ENCODE results near the gene GLS. TPM values are rescaled to one million over a fixed set of nuclear protein-coding genes. Genes with fewer than 3 reads are reported as not detected.

The GLS gene
- total and polyA plus RNA-seq, 9 of the 15 experiments (the other 6 are each of a cell fraction or from before 2014, with no cell fraction given) = 13.7 to 77.5 (median 48.2) TPM

DNA sequence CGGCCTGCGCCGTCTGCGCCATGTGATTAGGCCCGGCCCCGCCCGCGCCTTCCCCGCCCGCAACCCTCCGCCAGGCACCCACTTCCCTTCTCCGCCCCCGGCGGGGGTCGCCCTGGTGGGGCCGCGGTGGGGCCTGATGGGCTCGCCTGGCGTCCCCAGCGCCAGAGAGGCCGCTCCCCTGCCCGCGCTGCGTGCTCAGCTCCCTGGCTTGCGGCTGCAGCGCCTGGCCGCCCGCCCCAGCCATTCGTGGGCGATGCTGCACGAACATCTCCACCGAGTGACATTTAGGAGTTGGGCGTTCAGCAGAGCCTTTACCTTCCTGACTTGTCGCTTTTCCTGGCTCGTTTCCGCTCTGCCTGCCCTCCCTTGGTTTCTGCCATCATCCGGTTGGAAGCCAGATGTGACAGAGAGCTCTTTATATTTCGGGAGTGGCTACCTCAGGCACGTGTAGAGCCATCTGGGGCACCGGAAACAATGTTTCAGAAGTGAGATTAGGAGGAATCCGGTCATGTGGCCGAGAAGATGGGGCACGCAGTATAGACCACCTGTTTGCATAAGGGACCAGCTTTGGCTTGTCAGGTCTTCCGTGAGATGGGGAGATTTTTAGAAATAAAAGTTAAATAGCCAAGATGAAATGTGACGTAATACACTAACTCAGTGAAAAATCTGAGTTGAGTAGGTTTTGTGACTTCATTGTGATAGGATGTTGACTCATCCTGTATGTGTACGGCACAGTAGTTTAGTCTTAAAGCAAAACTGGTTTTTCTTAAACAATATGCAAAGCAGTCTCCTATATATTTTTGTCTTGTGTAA, 1.2 kb downstream of the GLS start (continued):
- TF ChIP-seq RBBP5 (IDR thresholded peaks at IDR 0.05; ENCODE audit: borderline replicate concordance, insufficient read depth, low read length, poor library complexity, severe bottlenecking) (peak; percentile 64), CTBP1 (IDR thresholded peaks at IDR 0.05; ENCODE audit: borderline replicate concordance) (0 out of 2 replicates have a peak, but pooled peaks have one; percentile 41), SPI1 (IDR thresholded peaks at IDR 0.05; ENCODE audit: borderline replicate concordance, low read depth, low read length) (peak; percentile 48; the same call in 1 of the 2 replicates), BRF1 (IDR thresholded peaks at IDR 0.05; ENCODE audit: borderline replicate concordance, extremely low read depth, insufficient read length) (no peak), SMARCB1 (IDR thresholded peaks at IDR 0.05; ENCODE audit: insufficient read length, low read depth) (no peak), XRCC3 (IDR thresholded peaks at IDR 0.05) (no peak), POLR2AphosphoS2 (IDR thresholded peaks at IDR 0.05; ENCODE audit: low read length) (no peak), POLR2AphosphoS5 (IDR thresholded peaks at IDR 0.05; ENCODE audit: control insufficient read depth, insufficient read depth, low read depth, low read length) (peak; percentile 40; the same call in 1 of the 2 replicates), GABPB1 (CRISPR knock-in tag; IDR thresholded peaks at IDR 0.05) (0 out of 2 replicates have a peak, but pooled peaks have one; percentile 78), NR4A1 (CRISPR knock-in tag; IDR thresholded peaks at IDR 0.05) (no peak), NR4A1 (tag; IDR thresholded peaks at IDR 0.05) (no peak), ILF3 (IDR thresholded peaks at IDR 0.05; ENCODE audit: borderline replicate concordance) (no peak), MIER1 (IDR thresholded peaks at IDR 0.05; ENCODE audit: low read depth) (no peak), RBM22 (IDR thresholded peaks at IDR 0.05; ENCODE audit: low read depth, low read length, poor library complexity, severe bottlenecking) (peak; percentile 73), NR3C1 (CRISPR knock-in tag; IDR thresholded peaks at IDR 0.05) (no peak), PTRF (tag; IDR thresholded peaks at IDR 0.05) (no peak), FUS (optimal IDR thresholded peaks at IDR 0.05; ENCODE audit: low read depth, low read length) (no peak), RFX5 (IDR thresholded peaks at IDR 0.05; ENCODE audit: low read depth, low read length) (no peak), CSDE1 (IDR thresholded peaks at IDR 0.05) (peak in 1 of 2 experiments; percentile 24; a peak in 1 of 4 replicates), JUND (IDR thresholded peaks at IDR 0.05; ENCODE audit: borderline replicate concordance, low read depth, low read length) (peak; percentile 62), JUND (tag; IDR thresholded peaks at IDR 0.05; ENCODE audit: borderline replicate concordance, low read depth, low read length) (peak; percentile 84), PHF8 (IDR thresholded peaks at IDR 0.05; ENCODE audit: borderline replicate concordance, low read length) (no peak; the same call in 1 of the 2 replicates), NCOA1 (IDR thresholded peaks at IDR 0.05; ENCODE audit: low read depth) (peak; percentile 80), ZNF696 (CRISPR knock-in tag; conservative IDR thresholded peaks at IDR 0.05) (no peak), KHSRP (IDR thresholded peaks at IDR 0.05) (no peak)
- TF ChIP-seq, protein P1, sequence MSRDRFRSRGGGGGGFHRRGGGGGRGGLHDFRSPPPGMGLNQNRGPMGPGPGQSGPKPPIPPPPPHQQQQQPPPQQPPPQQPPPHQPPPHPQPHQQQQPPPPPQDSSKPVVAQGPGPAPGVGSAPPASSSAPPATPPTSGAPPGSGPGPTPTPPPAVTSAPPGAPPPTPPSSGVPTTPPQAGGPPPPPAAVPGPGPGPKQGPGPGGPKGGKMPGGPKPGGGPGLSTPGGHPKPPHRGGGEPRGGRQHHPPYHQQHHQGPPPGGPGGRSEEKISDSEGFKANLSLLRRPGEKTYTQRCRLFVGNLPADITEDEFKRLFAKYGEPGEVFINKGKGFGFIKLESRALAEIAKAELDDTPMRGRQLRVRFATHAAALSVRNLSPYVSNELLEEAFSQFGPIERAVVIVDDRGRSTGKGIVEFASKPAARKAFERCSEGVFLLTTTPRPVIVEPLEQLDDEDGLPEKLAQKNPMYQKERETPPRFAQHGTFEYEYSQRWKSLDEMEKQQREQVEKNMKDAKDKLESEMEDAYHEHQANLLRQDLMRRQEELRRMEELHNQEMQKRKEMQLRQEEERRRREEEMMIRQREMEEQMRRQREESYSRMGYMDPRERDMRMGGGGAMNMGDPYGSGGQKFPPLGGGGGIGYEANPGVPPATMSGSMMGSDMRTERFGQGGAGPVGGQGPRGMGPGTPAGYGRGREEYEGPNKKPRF (IDR thresholded peaks at IDR 0.05; ENCODE audit: low read depth, low read length) = no peak
- TF ChIP-seq, protein P2, sequence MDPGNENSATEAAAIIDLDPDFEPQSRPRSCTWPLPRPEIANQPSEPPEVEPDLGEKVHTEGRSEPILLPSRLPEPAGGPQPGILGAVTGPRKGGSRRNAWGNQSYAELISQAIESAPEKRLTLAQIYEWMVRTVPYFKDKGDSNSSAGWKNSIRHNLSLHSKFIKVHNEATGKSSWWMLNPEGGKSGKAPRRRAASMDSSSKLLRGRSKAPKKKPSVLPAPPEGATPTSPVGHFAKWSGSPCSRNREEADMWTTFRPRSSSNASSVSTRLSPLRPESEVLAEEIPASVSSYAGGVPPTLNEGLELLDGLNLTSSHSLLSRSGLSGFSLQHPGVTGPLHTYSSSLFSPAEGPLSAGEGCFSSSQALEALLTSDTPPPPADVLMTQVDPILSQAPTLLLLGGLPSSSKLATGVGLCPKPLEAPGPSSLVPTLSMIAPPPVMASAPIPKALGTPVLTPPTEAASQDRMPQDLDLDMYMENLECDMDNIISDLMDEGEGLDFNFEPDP (CRISPR knock-in tag; IDR thresholded peaks at IDR 0.05) = no peak

Data from K562 (cell line).